SK-N-SH (cell line): Measurements from ENCODE around the gene TARBP1. TPM values are rescaled to one million over a fixed set of nuclear protein-coding genes. Genes with fewer than 3 reads are reported as not detected.

ENCODE experiments used
- CTCF ChIA-PET: fragments of 300-600, 350-600 bp; formaldehyde crosslinking; extraction: SDS; loops from one replicate; lab custom pipeline; 2021; lab: Yijun Ruan, JAX
- POLR2A ChIA-PET: fragments of 350-600 bp; sonication (Branson Sonifier 250); formaldehyde crosslinking; extraction: SDS; loops from one replicate; lab custom pipeline; 2020; ENCODE audit warnings: antibody characterized with exemption, inconsistent platforms; lab: Yijun Ruan, JAX
- DNase-seq: peaks from one replicate; pipeline ENCODE4 v3.0.0; 2012
- H2AFZ ChIP-seq: fragments of 200-600 bp; sonication (generic); 2 replicates; pipeline ENCODE4 v1.8.1; 2016; ENCODE audit warnings: antibody characterized with exemption, mild to moderate bottlenecking, low read depth
- H3F3A ChIP-seq: fragments of 200-600 bp; sonication (generic); replicated peaks from 2 replicates; pipeline ENCODE3; 2016; ENCODE audit warnings: antibody characterized with exemption, mild to moderate bottlenecking; ENCODE audit not compliant: insufficient read depth
- H3K27ac ChIP-seq, 2 experiments: fragments of 200-500 bp in 1 of 2; fragments of 200-600 bp in 1 of 2; sonication (Bioruptor generic) in 1 of 2; sonication (generic), shearing (Covaris generic) in 1 of 2; 2 replicates each; pipeline versions ENCODE4 v1.5.1 to v1.6.1; 2014 to 2016; ENCODE audit warnings: low read depth in 2 of 2, inconsistent platforms in 1 of 2, low read length in 1 of 2, mild to moderate bottlenecking in 1 of 2, mixed read lengths in 1 of 2
- H3K27me3 ChIP-seq: fragments of 200-600 bp; sonication (generic), shearing (Covaris generic); 2 replicates; pipeline ENCODE4 v1.6.1; 2016; ENCODE audit warnings: mixed run types; ENCODE audit not compliant: insufficient read depth
- H3K36me3 ChIP-seq, 2 experiments: fragments of 200-500 bp in 1 of 2; fragments of 200-600 bp in 1 of 2; sonication (Bioruptor generic) in 1 of 2; sonication (generic) in 1 of 2; replicated peaks in 1 of 2; 2 replicates each; pipeline versions ENCODE3 to v1.5.1; 2014 to 2016; ENCODE audit warnings: low read length in 1 of 2, mild to moderate bottlenecking in 1 of 2; ENCODE audit not compliant: insufficient read depth in 2 of 2, control insufficient read depth in 1 of 2
- H3K4me1 ChIP-seq, 2 experiments: fragments of 200-500 bp in 1 of 2; fragments of 200-600 bp in 1 of 2; sonication (Bioruptor generic) in 1 of 2; sonication (generic), shearing (Covaris generic) in 1 of 2; 2 replicates each; pipeline versions ENCODE4 v1.5.1 to v1.6.1; 2014 to 2016; ENCODE audit warnings: low read depth in 1 of 2, low read length in 1 of 2, mixed run types in 1 of 2; ENCODE audit not compliant: insufficient read depth in 2 of 2, control insufficient read depth in 1 of 2
- H3K4me2 ChIP-seq: fragments of 200-600 bp; sonication (generic), shearing (Covaris generic); 2 replicates; pipeline ENCODE4 v1.6.1; 2017; ENCODE audit warnings: mixed run types
- H3K4me3 ChIP-seq, 2 experiments: fragments of 200-500 bp in 1 of 2; fragments of 200-600 bp in 1 of 2; sonication (Bioruptor generic) in 1 of 2; sonication (generic), shearing (Covaris generic) in 1 of 2; 2 replicates each; pipeline versions ENCODE4 v1.5.1 to v1.8.1; 2014 to 2016; ENCODE audit warnings: low read depth in 2 of 2, inconsistent platforms in 1 of 2, low read length in 1 of 2, mild to moderate bottlenecking in 1 of 2, mixed read lengths in 1 of 2, moderate library complexity in 1 of 2
- H3K79me2 ChIP-seq: fragments of 200-600 bp; sonication (generic); 2 replicates; pipeline ENCODE4 v1.8.1; 2017; ENCODE audit warnings: mild to moderate bottlenecking; ENCODE audit not compliant: insufficient read depth
- H3K9ac ChIP-seq: fragments of 200-600 bp; sonication (generic); 2 replicates; pipeline ENCODE4 v1.6.1; 2017; ENCODE audit warnings: mixed run types
- H3K9me2 ChIP-seq: fragments of 200-600 bp; sonication (generic); 2 replicates; pipeline ENCODE4 v1.6.1; 2017; ENCODE audit warnings: mixed run types
- H3K9me3 ChIP-seq: fragments of 200-600 bp; sonication (generic); 2 replicates; pipeline ENCODE4 v1.6.1; 2017; ENCODE audit warnings: mixed run types, mild to moderate bottlenecking, moderate library complexity
- H4K20me1 ChIP-seq: fragments of 200-600 bp; sonication (generic); 2 replicates; pipeline ENCODE4 v1.6.1; 2017; ENCODE audit warnings: mild to moderate bottlenecking, mixed run types; ENCODE audit not compliant: insufficient read depth
- ELF1 ChIP-seq: IDR thresholded peaks from 2 replicates; pipeline ENCODE4 v1.4.0; 2012
- EZH2phosphoT487 ChIP-seq: fragments of 200-600 bp; sonication (generic); IDR thresholded peaks from 2 replicates; pipeline ENCODE4 v1.6.1; 2017; ENCODE audit warnings: low read depth, mixed run types, mild to moderate bottlenecking, antibody characterized with exemption, moderate library complexity, borderline replicate concordance
- GABPA ChIP-seq: IDR thresholded peaks from 2 replicates; pipeline ENCODE4 v1.4.0; 2012; ENCODE audit warnings: low read depth, mild to moderate bottlenecking
- GATA2 ChIP-seq: sonication (generic); formaldehyde crosslinking; IDR thresholded peaks from 2 replicates; pipeline ENCODE4 v1.5.0; 2020; ENCODE audit warnings: mild to moderate bottlenecking, missing genetic modification reagents
- MEF2A ChIP-seq: IDR thresholded peaks from 2 replicates; pipeline ENCODE4 v1.4.0; 2012; ENCODE audit warnings: low read depth, borderline replicate concordance
- MXI1 ChIP-seq: IDR thresholded peaks from 2 replicates; pipeline ENCODE4 v1.6.1; 2012; ENCODE audit warnings: mild to moderate bottlenecking, low read depth, low read length, improper control_type of control experiment
- NRF1 ChIP-seq: IDR thresholded peaks from 2 replicates; pipeline ENCODE4 v1.6.1; 2012; ENCODE audit warnings: low read depth, mild to moderate bottlenecking, low read length
- POLR2AphosphoS5 ChIP-seq: IDR thresholded peaks from 2 replicates; pipeline ENCODE4 v1.6.1; 2012; ENCODE audit warnings: low read depth, low read length
- RXRA ChIP-seq: IDR thresholded peaks from 2 replicates; pipeline ENCODE4 v1.4.0; 2012; ENCODE audit warnings: low read depth, mild to moderate bottlenecking, borderline replicate concordance
- SMC3 ChIP-seq: IDR thresholded peaks from 2 replicates; pipeline ENCODE4 v1.6.1; 2012; ENCODE audit warnings: low read depth, low read length, improper control_type of control experiment
- TEAD4 ChIP-seq: IDR thresholded peaks from 2 replicates; pipeline ENCODE4 v1.4.0; 2012; ENCODE audit warnings: mild to moderate bottlenecking, borderline replicate concordance; ENCODE audit not compliant: insufficient read depth
- USF1 ChIP-seq: IDR thresholded peaks from 2 replicates; pipeline ENCODE4 v1.4.0; 2012; ENCODE audit warnings: low read depth, borderline replicate concordance
- USF2 ChIP-seq: fragments of 150-350 bp; IDR thresholded peaks from 2 replicates; pipeline ENCODE4 v1.6.1; 2017; ENCODE audit warnings: antibody characterized with exemption, low read length, low read depth, borderline replicate concordance
- YY1 ChIP-seq: IDR thresholded peaks from 2 replicates; pipeline ENCODE4 v1.4.0; 2012; ENCODE audit warnings: low read depth, mild to moderate bottlenecking
- WGBS: methylation state at CpG from one replicate; pipeline ENCODE4 v1.1.6; 2017; ENCODE audit warnings: low lambda C conversion rate; 5-methylcytosine and 5-hydroxymethylcytosine counted together
- polyA plus RNA-seq, 3 experiments: library from polyadenylated mRNA; depleted of rRNA; stranded (reverse); fragments of >200 nt; gene quantifications; 2 replicates each; pipeline ENCODE4 v1.2.3, GENCODE V29; 2012
- TF ChIP-seq, protein P1 (sequence below): IDR thresholded peaks from 2 replicates; pipeline ENCODE4 v1.6.1; 2012; ENCODE audit warnings: mild to moderate bottlenecking, low read depth, low read length, moderate library complexity

The TARBP1 gene
- polyA plus RNA-seq, 1 of the 3 experiments (the other 2 are of a cell fraction): 33.0 TPM

- Histone ChIP-seq H4K20me1 (no peaks in the 10 kb centered on the region), H3K4me1 (peaks cover 19 to 32% of the 10 kb centered on the region in 2 experiments; a peak in 3 of 4 replicates), H3K9me2 (no peaks in the 10 kb centered on the region), H3F3A (peaks cover 16% of the 10 kb centered on the region), H3K36me3 (no peaks in the 10 kb centered on the region), H3K27me3 (no peaks in the 10 kb centered on the region), H3K9me3 (no peaks in the 10 kb centered on the region), H3K4me2 (no peak overlapping the region), H3K79me2 (no peaks in the 10 kb centered on the region), H3K27ac (peak overlapping the region in 1 of 2 experiments; percentile 59; a peak in 2 of 4 replicates), H2AFZ (peak overlapping the region; percentile 2; the same call in 1 of the 2 replicates), H3K4me3 (no peak overlapping the region), H3K9ac (no peak overlapping the region)
- CTCF ChIA-PET: interaction anchor here (0.6 to 1.9 kb wide), 5 partner anchors 16 to 581 kb away, joined by 3 to 4 read pairs (median 3); no protein-coding TSS in a partner anchor
- TF ChIP-seq POLR2AphosphoS5: no peak
- TF ChIP-seq, protein P1, sequence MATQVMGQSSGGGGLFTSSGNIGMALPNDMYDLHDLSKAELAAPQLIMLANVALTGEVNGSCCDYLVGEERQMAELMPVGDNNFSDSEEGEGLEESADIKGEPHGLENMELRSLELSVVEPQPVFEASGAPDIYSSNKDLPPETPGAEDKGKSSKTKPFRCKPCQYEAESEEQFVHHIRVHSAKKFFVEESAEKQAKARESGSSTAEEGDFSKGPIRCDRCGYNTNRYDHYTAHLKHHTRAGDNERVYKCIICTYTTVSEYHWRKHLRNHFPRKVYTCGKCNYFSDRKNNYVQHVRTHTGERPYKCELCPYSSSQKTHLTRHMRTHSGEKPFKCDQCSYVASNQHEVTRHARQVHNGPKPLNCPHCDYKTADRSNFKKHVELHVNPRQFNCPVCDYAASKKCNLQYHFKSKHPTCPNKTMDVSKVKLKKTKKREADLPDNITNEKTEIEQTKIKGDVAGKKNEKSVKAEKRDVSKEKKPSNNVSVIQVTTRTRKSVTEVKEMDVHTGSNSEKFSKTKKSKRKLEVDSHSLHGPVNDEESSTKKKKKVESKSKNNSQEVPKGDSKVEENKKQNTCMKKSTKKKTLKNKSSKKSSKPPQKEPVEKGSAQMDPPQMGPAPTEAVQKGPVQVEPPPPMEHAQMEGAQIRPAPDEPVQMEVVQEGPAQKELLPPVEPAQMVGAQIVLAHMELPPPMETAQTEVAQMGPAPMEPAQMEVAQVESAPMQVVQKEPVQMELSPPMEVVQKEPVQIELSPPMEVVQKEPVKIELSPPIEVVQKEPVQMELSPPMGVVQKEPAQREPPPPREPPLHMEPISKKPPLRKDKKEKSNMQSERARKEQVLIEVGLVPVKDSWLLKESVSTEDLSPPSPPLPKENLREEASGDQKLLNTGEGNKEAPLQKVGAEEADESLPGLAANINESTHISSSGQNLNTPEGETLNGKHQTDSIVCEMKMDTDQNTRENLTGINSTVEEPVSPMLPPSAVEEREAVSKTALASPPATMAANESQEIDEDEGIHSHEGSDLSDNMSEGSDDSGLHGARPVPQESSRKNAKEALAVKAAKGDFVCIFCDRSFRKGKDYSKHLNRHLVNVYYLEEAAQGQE: no peak
- TF ChIP-seq YY1: no peak
- TF ChIP-seq RXRA: no peak
- no peak for TF ChIP-seq MEF2A
- no peak for TF ChIP-seq SMC3
- no peak for DNase-seq
- POLR2A ChIA-PET: no interaction called here
- WGBS: 74% methylated on average over 4 of the region's 4 CpGs
These were observed 24.4 kb upstream of the TARBP1 start for GRCh38 chr1:234503193-234504050.

DNA sequence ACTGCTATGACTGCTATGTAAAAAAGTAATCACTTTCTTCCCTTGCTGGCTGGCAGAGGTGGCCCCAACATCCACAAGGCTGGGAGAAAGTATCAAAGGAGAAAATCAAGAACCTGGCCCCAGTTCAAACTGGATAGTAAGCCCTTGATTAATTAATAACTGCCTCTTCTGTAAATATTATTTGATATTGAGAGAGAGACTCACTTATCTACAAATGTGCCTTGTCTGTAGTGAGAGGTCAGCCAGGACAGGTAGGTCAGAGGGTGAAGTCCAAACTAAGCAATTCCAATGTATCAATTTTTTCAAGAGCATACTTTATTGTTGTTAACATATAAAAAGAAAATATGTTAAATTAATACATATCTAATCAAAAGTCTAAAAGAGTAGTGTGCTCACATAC is 23.8 kb upstream of the TARBP1 start:
- no peaks in the 10 kb centered on the region for H3K27me3 ChIP-seq
- no peak overlapping the region for H3K4me2 ChIP-seq
- no peaks in the 10 kb centered on the region for H3K9me2 ChIP-seq
- H3K9me3 ChIP-seq: no peaks in the 10 kb centered on the region
- DNase-seq: no peak
- no peak overlapping the region for H3K9ac ChIP-seq
- POLR2A ChIA-PET: no interaction called here
- H4K20me1 ChIP-seq: no peaks in the 10 kb centered on the region
- H3F3A ChIP-seq: peaks cover 16% of the 10 kb centered on the region
- peak overlapping the region in 1 of 2 experiments; percentile 59; a peak in 2 of 4 replicates for H3K27ac ChIP-seq
- no peaks in the 10 kb centered on the region for H3K36me3 ChIP-seq
- H3K79me2 ChIP-seq: no peaks in the 10 kb centered on the region
- H2AFZ ChIP-seq: no peak overlapping the region
- CTCF ChIA-PET: interaction anchor here (0.6 to 1.4 kb wide), 2 partner anchors 15 to 22 kb away, joined by 3 read pairs; no protein-coding TSS in a partner anchor
- H3K4me3 ChIP-seq: no peak overlapping the region
- peaks cover 19 to 32% of the 10 kb centered on the region in 2 experiments; a peak in 3 of 4 replicates for H3K4me1 ChIP-seq
- TF ChIP-seq SMC3 (no peak), GABPA (no peak), ELF1 (no peak), TEAD4 (no peak), EZH2phosphoT487 (no peak), GATA2 (CRISPR knock-in tag) (no peak), MXI1 (no peak), NRF1 (no peak), USF2 (no peak), USF1 (no peak)
- TF ChIP-seq, protein P1: no peak
